ENCODE measurements around the gene GAP43.
A peak's percentile ranks its signal among the peaks of the same experiment; 100 is the strongest.
"Not testable (repeated sequence)": the region's sequence is repeated elsewhere in the genome, so short reads cannot be mapped to it uniquely, and the experiment has no call there.

Gene GAP43

DNA sequence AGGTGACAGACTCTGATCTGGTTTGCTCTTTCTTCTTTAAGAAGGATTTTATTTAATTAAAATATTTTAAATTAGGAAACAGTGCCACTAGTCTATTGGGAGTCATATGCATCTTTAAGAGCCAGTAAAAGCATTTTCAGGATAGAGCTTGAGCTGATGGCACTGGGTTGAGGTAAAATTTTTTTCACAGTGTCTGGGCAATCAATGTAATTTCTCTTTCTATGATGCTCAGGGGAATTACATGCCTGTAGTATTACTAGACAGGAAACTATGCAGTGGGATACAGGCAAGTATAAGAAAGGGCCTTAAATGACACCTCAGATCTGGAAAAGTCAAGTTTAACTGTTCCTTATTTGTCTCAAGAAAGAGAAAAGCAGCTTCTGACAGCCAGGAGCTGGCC lies 76.4 kb downstream of the GAP43 start:
- no peak for DNase-seq

DNA sequence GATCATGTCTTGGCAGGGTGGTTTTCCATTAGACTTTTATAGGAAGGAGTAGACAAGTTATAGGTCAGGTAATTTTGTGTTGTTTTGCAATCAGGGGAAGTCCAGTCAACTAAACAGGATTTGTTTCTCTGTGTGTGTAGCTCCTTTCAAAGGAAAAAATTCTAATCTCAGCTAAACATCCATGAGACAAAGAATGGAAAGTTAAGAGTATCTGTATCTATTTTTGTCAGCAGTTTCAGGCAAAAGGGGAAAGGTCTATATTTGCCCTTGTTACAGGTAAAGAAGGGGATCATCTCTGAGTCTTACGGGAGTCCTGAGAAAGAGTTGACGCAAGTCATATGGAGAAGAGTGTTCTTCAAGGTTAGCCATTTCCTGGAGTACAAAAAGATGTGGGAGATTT lies 79.3 kb downstream of the GAP43 start:
- no peak for DNase-seq

DNA sequence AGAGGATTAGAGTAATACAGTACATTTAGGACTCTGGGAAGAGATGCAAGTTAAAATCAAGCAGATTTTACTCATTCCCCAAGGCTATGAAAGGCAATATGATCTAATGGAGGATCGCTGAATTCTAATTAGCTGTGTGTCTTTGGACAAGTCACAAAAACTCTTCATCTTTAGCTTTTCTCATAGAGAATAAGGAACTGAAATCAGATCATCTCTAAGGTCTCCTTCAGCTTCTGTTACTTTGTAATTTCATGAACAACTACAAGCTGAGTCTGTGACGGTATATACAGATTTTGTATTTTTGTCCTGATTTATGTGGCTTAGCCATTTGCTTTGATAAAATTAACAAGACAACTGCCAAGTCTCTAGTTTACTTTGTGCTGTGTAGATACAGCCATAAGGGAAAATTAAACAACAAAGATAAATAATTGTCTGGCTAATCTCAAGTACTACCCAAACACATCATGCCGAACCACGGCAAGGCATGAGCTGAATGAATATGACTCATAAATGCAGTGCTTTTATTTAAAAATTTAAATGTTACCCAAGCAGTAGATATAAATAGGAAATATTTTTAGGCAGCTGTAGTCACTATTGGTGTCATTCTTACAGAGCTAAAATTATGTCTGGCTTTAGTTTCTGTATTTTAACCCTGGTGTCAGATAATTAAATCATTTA lies 81.5 kb downstream of the GAP43 start:
- peak; percentile 8 for DNase-seq

DNA sequence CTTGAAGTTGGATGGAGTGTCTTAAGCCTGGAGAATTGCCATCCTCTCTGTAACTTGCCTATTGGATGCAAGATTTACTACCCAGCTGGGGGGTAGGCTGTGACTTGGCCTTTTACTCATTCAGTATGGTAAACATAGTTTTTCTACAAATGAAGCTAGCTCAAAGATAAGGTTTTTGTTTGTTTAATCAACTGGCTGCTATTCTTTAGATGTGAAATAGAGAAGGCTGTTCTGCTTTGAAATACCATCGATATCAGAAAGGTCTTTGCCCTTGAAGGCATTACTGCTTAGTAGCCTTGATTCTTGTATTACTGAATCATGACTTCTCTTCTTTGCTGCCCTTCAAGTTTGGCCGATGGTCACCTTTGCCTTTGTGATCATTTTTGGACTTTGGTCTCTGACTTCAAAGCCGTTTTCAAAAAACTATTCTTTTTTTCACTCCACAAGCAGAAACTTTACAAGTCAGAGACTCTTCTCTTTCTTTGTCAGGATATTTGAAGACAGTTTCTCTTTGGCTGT lies 83.1 kb downstream of the GAP43 start:
- no peak for DNase-seq

- no peak for DNase-seq
These were observed 85.2 kb downstream of the GAP43 start for GRCh38 chr3:115708540-115708939.

GRCh38 chr3:115709093-115709492 lies 85.8 kb downstream of the GAP43 start:
- no peak for DNase-seq

DNA sequence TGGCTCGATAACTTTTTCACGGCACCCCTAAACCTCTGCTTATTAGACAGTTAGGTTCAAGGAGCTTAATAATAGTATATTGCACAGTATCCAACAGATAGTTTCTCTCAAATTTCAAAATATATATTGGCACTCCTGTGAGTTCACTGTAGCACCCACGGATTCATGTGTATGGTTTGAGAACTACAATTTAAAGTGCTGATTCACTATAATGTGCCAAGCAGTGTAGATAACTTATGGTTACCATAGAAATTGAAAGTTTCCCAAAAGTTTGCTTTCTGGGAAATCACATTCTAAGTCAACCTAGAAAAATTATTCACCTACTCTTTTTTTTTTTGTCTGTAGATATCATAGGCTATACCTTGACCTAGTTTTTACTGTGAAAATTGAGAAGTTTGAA lies 86.6 kb downstream of the GAP43 start:
- DNase-seq = no peak

DNA sequence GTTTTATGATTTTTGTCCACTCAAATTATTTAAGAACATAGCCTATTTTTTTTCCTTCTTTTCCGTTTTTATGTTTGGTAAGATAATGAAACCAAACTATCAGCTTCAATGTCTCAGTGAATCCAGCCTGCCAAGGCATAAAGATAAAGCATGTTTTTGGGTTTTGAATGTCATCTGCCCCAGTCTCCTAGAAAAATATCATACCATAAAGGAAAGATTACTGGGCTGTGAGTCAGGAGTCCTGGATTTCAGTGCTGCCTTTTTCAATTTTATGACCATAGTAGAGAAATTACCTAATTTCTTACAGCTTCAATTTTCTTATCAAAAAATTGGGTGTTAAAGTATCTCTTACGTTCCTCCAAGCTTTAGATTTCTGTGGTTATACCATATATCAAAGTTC lies 87.5 kb downstream of the GAP43 start:
- DNase-seq = no peak

DNA sequence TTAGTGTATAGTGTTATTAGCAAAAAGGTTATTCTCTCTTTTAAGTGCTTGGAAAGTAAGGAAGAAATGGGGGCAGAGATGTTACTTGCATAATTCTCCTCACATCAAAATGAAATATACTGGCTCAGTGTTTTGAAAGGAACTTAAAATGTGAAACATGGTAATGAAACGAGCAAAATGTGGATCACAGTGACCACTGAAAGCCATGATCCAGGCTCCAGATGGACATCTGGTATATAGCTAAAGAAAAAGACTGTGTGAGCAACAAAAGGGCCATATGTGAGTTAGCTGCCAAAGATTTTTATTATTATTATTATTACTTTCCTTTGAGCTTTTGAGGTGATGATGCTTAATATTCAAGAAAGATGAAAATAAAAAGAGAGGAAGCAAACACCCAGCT lies 89.6 kb downstream of the GAP43 start:
- no peak for DNase-seq

- peak; percentile 66 for DNase-seq
These were observed 90.0 kb downstream of the GAP43 start for GRCh38 chr3:115713284-115713683.

- no peak for DNase-seq
These were observed 92.0 kb downstream of the GAP43 start for GRCh38 chr3:115715241-115715745.

DNA sequence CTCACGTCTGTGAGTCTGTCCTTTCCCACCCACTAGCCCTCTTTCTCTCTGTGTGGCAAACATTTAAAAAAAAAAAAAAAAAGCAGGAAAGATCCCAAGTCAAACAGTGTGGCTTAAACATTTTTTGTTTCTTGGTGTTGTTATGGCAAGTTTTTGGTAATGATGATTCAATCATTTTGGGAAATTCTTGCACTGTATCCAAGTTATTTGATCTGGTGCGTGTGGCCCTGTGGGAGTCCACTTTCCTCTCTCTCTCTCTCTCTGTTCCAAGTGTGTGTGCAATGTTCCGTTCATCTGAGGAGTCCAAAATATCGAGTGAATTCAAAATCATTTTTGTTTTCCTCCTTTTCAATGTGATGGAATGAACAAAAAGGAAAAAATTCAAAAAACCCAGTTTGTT lies 97.7 kb downstream of the GAP43 start:
- DNase-seq = no peak

DNA sequence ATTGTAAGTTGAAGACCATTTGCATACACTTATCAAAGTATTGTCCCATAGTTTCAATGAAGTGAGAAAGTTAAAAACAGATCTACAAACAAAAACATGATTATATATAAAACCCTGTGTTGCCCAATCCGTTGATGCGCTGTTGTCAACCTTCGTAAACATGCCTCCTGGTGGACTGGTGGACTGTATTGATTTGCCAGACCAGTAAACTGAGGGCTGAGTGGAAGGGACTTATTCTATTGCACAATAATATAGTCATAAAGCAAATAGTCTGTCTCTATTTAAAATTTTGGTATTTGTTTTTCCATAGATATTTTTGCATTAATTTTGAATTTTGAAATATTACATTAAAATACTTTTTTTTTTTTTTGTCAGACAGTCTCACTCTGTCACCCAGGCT lies 102.5 kb downstream of the GAP43 start:
- no peak for DNase-seq

GRCh38 chr3:115727135-115727534 lies 103.8 kb downstream of the GAP43 start:
- no peak for DNase-seq

DNA sequence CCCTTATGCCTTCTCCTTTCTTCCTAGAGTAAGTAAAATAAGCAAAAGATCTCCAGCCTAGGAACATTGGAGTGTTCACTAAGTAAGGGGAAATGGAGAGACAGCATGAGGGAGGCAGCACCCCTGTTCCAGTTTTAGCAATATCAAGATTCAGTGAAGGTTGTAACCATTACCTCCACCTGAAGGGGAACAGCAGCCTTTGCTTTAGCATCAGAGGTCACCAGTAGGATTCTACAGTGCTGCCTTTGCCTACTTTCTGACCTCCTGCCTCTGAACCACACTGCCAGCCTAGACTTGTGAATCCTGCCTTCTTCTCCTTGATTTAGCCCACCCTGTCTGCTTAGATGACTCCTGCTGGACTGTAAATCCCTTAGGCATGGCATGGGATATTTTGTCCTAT lies 104.7 kb downstream of the GAP43 start:
- no peak for DNase-seq

DNA sequence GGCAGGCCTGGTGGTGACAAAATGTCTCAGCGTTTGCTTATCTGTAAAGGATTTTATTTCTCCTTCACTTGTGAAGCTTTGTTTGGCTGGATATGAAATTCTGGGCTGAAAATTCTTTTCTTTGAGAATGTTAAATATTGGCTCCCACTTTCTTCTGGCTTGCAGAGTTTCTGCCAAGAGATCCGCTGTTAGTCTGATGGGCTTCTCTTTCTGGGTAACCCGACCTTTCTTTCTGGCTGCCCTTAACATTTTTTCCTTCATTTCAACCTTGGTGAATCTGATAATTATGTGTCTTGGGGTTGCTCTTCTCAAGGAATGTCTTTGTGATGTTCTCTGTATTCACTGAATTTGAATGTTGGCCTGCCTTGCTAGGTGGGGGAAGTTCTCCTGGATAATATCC lies 113.0 kb downstream of the GAP43 start:
- DNase-seq = not testable (repeated sequence)

DNA sequence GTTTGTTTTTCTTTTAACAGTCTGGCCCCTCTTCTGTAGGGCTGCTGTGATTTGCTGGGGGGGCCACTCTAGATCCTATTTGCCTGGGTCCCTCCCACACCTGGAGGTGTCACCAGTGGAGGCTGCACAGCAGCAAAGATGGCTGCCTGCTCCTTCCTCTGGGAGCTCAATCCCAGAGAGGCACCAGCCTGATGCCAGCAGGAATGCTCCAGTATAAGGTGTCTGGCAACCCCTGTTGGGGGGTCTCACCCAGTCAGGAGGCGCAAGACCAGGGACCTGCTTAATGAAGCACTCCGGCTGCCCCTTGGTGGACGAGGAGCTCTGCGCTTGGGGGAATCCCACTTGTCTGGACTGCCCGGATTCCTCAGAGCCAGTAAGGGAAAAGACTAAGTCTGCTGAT lies 118.3 kb downstream of the GAP43 start:
- no peak for DNase-seq

- DNase-seq = not testable (repeated sequence)
These were observed 121.2 kb downstream of the GAP43 start for GRCh38 chr3:115744516-115744915.

- not testable (repeated sequence) for DNase-seq
These were observed 129.7 kb downstream of the GAP43 start for GRCh38 chr3:115752978-115753377.

GRCh38 chr3:115758076-115758763 lies 134.9 kb downstream of the GAP43 start:
- peak; percentile 4 for DNase-seq

DNA sequence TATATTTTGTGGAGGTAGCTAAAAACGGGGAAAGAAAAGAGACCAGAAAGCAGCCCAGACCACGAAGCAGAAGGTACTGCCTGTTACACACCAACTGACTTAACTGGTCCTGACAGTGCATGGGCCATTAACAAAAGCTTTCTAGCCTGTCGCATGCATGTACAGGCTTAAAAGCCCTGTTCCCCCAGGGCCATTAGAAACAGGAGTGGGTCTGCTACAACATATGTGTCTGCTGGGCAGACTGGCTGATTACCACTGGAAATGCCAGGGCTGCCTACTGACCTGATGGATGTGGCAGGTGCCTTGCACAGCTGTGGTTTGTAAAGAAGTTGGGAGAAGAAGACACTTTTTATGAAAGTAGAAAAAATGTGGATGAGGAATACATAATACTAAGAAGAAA lies 137.4 kb downstream of the GAP43 start:
- DNase-seq = no peak

- no peak for DNase-seq
These were observed 138.6 kb downstream of the GAP43 start for GRCh38 chr3:115761927-115762305.

- DNase-seq = no peak
These were observed 143.5 kb downstream of the GAP43 start for GRCh38 chr3:115766587-115767482.

Measured in NCI-H774 (cell line).